Iris pigment epithelial cell (primary cell): ENCODE data around the gene WEE2.
A peak's percentile ranks its signal among the peaks of the same experiment; 100 is the strongest.

ENCODE experiments used
- DNase-seq: peaks from one replicate; pipeline ENCODE4 v3.0.0-alpha.2; 2011; ENCODE audit warnings: low read depth

Gene WEE2

DNA sequence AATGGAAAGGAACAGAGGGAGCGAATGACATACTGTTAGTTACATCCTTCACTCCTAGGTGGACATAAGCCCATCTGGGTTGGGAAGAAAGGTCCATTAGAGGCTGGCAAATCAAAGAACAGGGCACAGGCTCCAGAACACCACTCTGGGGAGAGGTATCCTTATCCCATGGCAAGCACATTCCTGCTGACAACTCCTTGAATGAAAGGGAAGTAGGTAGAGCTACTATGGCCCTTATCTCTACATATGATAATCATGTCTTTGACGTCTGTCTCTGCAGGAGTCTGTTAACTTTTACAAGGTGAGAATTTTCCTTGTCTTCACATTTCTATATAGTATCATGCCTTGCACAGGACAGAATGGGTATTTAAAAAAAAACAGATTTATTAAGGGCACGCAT, 16.6 kb upstream of the WEE2 start:
- no peak for DNase-seq

DNA sequence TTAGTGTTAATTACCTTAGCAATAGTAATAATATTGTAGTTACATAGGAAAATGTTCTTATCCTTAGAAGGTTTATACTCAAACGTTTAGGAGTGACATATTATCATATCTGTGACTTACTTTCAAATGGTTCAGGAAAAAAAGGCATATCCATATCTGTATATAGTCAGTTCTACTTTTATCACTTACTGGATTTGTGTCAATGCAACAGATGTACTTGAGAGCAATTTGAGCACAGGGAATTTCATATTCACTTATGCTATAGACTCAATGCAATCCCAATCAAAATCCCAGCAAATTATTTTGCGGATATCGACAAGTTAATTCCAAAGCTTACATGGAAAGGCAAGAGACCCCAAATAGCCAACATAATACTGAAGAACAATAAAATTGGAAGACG, 16.2 kb upstream of the WEE2 start:
- DNase-seq, result no peak

DNA sequence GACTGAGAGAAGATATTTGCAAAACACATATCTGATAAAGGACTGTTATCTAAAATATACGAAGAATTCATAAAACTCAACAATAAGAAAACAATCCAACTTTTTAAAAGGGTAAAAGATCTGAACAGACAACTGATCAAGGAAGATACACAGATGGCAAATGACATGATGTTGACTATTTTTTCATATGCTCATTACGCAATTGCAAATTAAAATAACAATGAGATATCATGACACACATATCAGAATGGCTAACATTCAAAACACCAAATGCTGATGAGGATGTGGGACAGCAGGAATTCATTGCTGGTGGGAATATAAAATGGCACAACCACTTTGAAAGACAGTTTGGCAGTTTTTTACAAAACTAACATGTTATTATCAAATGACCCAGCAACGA, 15.1 kb upstream of the WEE2 start:
- DNase-seq, result no peak

DNA sequence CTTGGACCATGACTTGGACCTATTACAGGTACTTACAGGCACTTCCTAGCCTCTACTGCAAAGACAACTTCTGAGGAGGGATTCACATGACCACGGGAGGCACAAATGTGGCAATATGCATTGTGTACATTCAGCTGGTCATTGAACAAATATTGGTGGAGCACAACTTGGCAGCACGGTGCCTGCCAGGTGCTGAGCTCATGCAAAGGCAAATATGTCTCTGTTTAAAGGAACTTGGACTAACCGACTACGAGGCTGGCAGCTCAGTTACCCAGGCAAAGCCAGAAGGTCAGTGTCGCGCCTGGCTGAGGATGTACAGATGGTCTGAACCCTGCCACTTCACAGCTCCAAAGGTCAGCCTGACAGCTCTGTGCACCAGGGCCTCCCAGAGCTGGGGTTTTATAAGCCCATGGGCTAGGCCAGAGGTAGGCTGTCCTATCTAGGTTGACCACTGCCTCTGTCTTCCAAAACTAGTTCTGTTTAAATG, 12.3 kb upstream of the WEE2 start:
- no peak for DNase-seq

DNA sequence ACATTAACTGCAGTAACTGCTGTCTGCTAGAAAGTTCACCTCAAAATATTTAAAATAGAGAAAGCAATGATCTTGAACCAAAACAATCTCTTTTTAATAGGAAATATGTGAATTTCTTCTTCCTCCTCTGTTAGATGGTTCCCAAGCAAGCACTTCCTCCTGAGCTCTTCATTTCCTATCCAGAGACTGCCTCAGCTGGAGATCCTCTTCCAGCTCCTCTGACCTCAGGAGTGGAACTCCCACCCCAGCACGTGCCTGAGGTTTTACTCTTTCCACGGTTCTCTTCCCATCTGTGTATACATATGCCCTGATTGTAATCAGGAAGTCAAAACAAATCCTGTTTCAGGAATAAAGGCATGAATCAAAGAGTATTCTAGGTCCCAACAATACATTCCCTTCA, 11.8 kb upstream of the WEE2 start:
- DNase-seq, result no peak

DNA sequence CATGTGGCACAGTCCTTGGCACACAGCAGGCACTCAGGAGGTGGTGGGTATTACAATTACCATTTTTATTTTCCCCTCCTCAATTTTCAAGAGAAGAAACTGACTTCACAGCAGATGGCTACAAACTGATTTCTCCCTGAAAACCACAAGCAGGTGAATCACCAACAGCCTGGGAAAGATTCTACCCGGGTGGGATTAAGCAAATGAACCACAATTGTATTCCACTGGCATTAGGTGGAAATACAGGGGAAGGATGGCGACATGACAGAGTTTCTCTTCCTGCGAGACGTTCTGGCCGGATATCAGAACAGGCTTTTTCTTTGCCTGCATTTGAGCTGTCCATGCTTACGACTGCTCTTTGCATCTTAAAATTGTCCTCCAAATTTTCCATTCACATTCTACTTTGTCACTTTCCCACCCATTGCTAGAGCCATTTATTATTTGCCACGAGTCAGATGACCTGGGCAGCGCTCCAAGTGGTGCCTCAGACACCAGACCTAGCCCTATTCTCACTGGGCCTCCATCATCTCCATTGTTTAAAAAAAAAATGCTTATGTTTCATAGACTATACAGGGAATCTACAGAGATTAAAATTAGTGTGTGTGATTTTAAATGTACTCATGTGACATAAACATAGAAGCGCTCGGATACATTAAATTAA, 10.8 kb upstream of the WEE2 start:
- peak; percentile 72 for DNase-seq

DNA sequence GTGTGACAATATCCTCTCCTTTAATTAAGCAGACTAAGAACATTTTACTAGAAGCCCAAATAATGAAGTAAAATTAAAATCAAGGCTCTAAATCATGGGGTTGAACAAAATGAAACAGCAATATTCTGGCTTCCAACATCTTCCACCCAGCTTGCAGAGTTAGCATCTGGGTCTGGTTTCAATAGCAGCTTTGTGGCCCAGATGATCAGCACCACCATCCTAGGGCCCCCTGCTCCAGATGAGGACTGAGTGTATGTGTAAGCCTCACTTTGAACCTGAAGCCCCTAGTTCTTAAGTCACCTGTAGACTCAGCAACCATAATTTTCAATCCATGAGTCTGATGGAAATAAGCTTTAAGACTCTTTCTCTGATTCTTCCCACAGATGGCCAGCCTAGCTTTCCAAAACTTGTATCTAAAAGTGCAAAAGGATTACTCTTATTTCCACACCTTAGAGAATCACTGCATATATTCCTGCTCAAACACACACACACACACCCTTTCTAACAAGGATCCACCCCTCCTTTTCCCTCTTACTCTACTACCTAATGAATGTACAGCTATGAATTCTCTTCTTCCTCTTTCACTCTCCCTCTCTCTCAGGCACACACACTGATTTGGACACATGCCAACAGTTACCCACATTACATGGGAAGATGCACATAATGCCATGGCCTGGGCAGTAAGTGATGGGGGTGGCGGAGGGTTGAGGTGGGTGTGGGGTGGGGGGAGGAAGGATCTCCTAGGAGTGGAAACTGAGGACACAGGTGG, 9.7 kb upstream of the WEE2 start:
- no peak for DNase-seq

DNA sequence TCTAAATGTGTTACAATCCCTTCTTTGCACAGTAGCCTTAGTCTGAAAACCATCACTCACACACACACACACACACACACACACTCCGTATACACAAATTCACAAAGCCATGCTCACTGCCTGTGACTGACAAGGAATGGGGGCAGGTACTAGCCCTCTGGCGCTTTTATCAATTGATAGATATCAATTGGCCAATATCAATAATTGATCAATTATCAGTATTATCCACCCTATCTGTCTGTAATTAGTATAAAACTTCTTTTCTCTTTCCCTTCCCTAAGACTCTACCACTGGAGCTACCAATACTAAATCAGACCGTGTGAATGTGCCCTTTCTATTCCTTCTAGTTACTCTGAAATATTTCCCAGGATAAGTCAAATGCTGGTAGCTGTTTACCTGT, 8.3 kb upstream of the WEE2 start:
- no peak for DNase-seq

DNA sequence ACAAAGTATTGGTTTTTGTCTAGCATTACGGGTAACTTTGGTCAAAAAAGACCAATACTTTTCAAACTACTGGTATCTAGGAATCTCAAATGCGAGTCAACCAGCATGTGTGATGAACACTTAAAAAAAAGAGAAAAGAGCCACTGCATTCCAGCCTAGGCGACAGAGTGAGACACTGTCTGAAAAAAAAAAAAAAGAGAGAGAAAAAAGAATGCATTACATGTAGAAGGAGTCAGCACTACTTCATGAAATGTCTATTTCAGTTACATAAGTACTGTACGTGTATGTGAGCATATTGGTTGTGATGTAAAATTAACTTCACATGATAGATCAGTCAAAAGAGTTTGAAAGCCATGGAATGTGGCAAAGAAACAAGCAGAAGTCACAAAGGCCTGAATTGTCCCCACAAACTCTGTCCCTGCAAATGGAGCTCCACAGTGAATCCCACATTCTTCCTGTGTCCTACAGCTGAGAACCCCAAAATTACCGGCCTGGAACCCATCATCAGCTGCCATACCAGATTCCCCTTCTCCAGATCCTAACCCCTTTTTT, 7.8 kb upstream of the WEE2 start:
- no peak for DNase-seq

DNA sequence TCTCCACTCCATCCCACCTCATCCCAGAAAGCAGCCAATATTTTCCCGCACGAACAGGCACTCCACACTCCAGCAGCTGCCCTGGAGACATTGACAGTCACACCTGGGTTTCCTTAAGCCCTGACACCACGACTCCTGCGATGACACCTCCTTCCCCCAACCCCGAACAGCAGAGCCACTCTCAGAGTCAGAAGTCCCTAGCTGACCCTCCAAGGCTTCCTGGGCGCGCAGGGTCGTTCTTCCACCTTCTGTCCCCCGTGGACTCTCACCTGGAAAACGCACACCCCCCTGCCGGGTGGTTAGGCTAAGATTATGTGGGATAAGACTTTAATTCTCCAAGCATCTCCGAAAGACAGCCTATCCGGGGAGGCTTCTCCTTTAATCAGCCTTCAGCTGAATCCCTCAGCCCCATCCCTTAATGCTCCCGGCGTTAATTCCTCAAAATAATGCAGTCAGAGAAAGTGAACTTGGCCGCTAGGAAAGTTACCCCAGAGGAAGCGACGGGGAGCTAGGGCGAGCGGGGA, 7.2 kb upstream of the WEE2 start:
- peak; percentile 20 for DNase-seq

DNA sequence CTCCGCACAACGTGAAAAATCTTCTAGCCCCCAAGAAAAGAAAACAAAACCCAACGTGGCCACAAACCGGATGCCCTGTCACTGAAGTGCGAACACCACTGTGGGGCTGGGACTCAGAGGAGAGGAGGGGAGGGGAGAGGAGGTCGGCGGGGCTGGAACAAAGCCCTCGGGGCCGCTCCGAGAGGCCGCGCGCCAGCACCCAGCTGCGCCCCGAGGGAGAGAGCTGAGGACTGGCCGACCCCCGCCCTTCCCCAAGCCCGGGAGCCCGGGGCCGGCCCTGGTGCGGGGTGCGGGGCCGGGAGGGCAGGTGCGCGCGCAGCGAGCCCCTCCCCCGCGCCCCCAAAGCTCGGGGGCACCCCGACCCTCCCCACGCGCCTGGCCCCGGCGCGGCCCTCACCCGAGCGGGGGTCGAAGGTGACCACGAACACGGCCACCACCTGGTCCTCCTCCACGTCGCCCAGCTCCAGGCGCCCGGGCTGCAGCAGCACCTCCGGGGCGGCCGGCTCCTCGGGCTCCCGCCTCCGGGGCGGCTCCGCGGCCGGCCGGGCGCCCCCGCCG, 6.6 kb upstream of the WEE2 start:
- no peak for DNase-seq

DNA sequence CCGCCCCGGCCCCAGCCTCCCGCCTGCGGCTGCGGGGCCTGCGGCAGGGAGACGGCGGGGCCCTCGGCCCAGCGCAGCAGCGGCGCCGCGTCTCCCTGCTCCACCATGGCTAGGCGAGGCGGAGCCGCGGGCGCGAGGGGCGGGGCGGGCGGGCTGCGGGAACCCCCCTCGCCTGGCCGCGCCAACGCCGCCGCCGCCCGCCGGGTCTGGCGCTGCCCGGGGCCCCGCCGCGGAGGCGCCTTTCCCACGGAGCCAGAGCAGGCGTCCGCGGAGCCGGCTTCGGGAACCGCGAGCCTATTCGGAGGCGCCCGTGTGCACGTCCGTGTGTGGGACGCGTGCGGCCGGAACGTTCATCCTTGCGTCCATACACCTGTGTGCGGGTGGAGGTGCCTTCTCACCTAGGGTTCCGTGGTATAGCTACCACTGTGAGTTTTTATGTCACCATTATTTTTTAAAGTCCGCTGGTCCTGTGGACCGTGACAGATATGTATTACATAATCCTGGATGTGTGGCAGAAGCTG, 6.0 kb upstream of the WEE2 start, which contains the start of gene DENND11:
Gene DENND11 (minus strand): TSS at position 120 of the 521 bp plus-strand sequence. CDS start 13 bp downstream, at position 107.
- DNase-seq, result peak; percentile 35

DNA sequence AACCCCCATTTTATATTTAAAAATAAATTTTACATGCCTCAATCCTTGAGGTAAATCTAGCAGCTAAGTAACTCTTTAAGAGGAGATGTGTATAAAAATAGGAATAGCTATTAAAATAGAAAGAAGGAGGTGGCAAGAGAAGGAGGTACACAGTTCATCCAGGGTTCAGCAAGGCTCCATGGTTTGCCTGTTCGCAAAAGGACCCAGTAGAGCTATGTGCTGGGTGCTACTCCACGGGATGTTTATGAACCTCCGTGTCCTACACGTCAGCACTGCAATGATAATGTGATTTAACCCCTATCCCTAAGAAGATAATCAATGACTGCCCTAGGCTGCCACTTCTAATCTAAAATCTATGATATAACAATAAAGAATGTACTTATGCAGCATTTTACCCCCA, 5.3 kb upstream of the WEE2 start:
- DNase-seq, result no peak

DNA sequence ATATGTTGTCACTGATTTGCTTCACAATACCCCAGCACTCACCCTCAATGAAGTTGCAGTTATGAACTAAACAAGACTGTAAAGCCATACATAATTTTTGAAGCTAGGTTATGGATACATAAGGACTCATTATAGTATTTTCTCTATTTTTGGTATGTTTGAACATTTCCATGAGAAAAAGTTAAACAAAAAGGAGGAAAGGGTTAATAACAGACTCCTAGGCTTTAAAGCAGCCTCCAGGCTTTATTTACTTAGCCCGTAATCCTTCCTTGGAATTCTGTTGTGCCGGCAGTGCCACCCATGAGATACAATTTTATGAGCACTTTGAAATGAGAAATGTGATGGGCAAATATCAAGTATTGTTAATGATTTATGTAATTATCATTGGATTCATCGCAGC, 4.0 kb upstream of the WEE2 start:
- no peak for DNase-seq

DNA sequence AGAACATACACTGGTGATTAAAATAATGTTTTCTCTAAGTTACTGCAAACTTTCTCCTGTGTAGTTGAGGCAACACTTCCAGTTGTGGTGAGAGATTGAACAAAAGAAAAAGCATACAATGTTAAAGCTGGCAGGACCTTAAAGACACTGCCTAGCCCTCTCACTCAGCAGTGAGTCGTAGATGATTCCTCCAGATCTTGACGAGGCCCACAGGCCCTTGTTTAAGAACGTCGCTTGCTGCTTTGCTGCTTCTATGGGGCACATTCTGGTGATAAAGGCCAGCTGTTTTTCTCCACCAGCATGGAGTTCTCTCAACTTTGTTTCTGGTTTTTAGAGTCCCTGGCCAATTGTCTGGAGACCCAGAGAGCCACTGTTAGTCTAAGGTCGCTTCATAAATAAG, 3.4 kb upstream of the WEE2 start:
- DNase-seq, result no peak

DNA sequence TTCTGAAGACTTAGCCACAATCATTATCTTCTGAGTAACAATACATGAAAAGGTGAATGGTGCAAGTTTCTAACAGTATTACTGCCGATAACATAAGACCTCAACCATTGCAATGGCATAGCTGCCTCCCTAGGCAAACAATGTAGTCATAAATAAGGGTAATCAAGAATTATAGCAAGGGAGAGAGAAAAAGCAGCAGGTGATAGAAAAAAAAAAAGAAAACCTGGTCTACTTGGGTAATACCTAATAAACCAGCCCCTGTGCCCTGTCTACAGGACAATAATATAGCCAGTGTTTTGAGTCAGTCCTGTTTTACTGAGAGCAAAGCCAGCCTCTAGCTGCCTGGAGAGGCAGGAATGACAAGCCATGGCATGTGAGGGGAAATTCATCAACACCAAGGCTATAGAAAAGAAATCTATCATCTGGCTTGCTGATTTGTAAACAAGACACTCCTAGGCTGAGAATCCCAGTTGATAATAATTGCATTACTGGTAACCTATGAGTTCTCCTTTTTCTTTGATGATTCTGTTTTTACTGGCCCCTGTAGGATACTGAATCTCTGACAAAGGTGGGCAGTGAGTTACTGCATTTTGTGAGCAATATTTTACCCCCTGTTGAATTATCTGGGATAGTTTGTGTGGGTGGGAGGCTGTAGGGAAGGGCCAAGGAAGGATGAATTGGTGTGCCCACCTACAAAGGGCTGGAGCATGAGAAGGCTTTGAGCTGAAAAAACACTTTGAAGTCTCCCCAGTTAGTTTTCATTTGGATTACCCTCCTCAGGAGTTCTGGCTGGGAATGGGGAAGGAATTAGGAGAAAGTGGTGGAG, 1.7 kb upstream of the WEE2 start:
- DNase-seq, result no peak

DNA sequence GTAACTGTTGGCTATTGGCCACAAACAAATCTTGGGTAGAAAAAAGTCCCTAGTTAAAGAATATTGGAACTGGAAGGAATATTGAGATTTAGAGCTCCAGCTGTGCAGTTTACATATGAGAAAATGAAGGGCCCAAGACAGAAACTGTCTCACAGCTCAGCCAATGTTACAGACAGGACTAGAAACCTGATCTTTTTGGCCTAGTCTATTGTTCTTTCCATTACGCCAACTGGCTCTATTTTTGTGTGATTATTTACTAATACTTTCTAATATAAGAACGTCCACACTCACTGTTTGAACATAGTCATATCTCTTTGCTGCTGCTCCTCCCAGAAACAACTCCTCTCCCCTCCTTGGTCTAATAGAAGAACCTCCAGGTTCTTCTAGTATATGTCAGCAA, 1.2 kb downstream of the WEE2 start:
- DNase-seq, result no peak

DNA sequence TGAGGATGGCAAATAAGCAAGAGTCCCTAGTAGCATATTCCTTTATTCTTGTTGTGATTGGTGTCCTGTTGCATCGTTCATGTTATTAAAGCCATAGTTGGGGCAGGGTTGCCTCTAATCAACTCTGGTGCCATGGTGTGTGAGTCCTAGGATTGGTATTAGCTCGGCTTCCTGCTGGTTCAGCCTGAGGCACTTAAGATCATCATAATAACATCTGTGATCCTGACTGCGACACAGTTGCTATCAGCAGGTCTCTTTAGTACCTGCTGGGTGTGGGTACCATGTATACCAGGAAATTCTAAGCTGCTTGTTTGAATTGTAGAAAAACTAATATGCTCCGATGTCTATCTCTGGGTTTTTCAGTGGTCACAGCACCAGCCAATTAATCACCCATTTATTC, 1.6 kb downstream of the WEE2 start:
- DNase-seq, result no peak

DNA sequence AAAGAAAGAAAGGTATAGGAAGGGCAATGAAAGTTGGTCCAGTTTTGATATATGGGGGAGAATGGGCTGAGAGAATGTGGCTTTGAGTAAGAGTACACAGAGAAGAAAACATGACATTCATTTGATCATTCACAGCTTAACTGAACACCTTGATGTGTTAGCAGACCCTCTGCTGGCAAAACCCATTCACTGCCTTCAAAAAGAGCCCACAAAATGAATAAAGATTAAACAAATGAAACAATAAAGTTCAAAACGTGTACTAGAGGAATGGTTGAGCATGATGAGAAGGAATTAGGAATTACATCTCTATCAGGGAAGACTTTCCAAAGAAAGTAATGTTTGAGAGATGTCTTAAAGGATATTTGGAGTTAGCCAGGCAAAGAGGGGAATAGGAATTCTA, 2.1 kb downstream of the WEE2 start:
- DNase-seq, result no peak

DNA sequence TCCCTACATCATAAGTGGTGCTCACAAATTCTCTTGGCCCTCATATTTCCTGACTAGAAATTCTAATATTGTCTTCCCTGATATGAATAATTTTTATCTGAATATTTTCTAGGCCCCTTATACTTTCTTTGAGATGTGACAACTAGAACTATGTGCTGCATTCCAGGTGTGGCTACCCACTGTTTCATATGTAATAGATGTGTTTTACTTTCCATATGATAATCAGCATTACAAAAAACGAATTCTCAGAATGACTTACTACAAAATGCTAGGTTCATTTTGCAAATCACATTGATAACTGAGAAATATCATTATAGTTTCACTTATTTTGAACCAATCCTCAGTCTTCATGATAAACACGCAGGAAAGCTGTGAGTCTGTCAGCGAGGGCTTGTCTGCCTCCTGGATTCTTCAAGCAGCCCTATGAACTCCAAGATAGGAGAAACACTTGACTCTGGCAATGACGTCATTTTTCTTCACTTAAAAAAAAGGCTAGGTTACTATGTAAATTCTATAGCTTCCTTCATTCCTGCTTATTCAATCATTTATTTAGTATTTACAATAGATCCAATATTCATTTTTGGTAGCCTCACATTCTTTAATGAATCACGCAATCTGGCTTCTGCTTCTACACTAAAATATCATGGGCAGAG, 4.6 kb downstream of the WEE2 start:
- DNase-seq, result no peak

DNA sequence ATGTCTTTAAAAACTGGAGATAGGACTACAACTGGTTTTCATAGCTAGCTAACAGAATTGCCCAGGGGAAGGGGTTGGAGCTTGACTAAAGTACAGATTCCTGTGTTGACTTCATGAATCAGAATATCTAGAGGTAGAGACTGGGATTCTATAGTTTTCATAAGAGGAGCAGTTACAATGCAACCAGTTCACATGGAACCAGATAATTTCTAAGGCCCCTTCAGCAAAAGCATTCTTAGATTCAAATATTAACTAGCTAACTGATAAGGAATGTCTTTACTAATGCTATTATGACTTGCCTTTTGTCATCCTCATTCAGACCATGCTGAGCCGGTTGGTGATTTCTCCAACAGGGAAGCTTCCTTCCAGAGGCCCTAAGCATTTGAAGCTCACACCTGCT, 5.7 kb downstream of the WEE2 start:
- no peak for DNase-seq
